DMS 273 (cell line): ENCODE results near the gene DOCK1.

Source experiments
- DNase-seq: peaks from one replicate; lab custom pipeline; 2025; ENCODE audit not compliant: unreplicated experiment; lab: John Stamatoyannopoulos, UW

DOCK1 gene

DNA sequence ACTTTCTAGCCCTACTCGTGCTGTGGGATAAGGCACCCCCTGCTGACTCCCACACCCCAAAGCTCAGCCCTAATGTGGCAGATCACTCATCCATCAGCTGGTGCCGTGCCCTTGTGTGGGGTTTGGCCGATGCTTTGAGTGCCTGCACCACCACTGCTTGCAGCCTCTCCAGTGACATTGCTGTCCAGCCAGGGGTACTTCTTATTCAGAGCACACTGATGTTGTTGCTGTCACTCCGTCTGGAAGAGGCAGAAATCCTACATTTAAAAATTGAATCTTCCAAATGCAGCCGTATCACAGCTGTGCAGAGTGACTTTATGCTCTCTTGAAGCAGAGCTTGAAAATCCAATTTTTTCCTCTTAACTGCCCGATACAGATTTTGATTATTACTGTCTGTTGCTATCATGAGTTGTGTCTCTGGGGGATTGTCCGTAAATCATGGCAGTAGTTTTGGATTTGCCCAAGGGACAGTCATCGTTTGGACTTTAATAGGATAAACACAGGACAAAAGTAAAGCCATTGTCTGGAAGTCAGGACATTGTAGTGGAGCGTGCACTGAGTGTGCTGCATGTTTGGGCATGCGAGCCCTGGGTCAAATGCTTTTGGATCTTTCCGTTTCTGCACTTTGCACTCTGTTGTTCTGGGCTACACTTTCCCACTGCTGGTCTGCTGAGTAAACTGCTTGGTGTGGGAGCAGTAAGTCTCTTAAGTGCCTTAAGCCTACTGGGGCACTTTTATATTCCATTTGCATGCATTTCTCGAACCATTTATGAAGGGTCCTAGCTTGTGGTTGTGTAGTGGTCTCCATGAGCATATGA lies 128.2 kb downstream of the DOCK1 start:
- no peak for DNase-seq

DNA sequence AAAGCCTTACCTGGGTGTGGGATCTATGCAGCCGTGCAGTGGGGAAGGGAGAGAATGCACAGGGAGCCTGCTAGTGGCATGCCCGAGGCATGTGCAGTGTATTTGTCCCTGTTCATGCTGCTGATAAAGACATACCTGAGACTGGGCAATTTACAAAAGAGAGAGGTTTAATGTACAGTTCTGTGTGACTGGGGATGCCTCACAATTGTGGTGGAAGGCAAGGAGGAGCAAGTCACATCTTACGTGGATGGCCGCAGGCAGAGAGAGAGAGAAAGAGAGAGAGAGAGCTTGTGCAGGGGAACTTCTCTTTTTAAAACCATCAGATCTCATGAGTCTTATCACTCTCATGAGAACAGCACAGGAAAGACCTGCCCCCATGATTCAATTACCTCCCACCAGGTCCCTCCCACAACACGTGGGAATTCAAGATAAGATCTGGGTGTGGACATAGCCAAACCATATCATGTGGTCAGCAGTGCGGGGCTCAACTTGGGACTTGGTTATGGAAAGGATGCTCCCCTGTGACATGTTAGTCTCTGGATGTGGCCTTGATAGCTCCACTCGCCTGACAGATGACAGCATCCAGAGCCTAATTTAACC lies 128.9 kb downstream of the DOCK1 start:
- no peak for DNase-seq

DNA sequence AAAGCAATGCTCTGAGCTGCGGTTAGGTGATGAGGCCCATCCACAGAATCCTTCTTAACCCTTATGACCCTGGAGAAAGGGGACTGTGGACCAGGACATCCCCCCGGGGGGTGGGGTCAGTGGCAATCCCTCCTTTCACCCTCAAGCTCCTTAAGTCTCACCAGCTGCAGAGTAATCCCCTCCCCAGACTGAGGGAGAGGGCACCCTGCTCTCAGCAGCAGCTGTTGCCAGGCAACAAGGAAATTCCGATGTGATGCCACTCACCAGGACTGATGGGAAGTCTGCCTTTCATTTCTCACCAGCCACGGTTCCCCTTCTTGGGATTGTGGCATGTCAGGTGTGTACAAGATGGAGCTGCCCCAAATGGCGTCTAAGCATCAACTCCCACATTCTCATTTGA lies 129.6 kb downstream of the DOCK1 start:
- no peak for DNase-seq

DNA sequence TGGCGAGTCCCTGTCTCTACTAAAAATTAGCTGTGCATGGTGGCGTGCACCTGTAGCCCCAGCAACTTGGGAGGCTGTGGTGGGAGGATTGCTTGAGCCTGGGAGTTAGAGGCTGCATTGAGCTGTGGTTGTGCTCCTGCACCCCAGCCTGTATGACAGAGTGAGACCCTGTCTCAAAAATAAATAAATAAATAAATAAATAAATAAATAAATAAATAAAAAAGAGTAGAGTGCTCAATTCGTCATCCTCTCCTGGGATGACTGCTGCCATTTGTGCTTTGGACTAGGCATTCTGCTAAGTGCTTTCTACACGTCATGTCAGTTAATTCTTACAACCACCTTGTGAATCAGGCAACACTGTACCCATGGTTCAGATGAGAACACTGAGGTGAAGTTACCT lies 130.6 kb downstream of the DOCK1 start:
- DNase-seq: no peak

DNA sequence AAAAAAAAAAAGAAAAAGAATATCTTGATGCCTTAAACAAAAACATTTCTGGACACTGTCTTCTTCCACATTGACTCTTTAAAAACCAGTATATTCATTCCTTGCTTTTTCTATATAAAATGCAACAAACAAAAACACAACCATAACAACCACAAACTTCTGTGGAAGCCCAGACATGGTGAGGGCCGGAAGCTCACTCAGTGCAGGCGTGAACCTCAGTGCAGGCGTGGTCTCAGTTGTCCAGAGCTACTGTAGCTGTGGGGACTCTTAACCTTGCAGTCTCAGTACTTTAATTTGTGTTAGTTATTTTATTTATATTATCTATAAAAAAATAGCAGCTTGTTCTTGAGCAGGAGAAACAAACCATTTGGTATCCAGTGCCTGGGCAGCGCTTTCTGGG lies 131.8 kb downstream of the DOCK1 start:
- no peak for DNase-seq

DNA sequence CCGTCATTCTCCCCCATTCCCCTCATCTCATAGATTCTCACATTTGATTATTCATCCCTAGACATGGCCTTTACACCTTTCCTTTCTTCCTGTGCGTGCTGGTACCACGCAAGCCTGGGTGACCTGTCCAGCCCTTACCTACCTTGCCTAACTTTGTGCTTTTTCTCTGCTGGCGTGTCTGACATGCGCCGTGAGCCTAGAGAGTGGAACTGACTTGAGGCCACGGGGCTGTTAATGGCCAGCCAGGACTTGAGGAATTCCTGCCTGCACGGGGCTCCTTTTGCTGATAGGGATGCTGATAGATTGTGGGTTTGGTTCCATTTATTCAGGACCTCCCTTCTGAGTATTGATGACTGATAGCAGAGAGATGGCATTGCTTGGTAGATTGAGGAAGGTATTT lies 134.2 kb downstream of the DOCK1 start:
- DNase-seq: no peak

DNA sequence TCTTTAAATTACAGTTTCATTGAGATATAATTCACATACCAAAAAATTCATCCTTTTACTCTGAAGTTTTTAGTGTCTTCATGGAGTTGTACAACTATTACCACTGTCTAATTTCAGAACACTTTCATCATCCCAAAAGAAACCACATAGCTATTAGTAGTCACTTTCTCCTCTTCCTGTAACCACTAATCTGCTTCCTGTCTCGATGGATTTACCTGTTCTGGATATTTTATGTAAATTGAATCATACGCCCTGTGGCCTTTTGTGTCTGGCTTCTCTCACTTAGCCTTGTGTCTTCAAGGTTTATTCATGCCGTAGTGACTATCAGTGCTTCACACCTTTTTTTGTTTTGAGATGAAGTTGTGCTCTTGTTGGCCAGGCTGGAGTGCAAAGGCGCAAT lies 135.5 kb downstream of the DOCK1 start:
- no peak for DNase-seq

DNA sequence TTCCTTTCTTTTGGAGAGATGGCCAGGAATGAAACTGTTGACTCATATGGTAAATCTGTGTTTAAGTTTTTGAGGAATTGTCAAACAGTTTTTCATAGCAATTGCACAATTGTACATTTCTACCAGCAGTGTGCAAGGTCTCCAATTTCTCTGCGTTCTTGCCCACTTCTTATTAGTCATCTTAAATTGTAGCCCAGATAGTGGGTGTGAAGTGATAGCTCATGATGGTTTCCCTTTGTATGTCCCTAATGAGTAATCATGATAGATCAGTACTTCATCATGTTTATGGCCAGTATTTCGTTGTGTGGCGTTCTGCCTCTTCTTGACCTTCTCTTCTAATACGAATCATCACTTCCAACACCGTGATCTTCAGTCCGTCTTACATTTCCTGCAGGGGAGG lies 136.3 kb downstream of the DOCK1 start:
- no peak for DNase-seq

DNA sequence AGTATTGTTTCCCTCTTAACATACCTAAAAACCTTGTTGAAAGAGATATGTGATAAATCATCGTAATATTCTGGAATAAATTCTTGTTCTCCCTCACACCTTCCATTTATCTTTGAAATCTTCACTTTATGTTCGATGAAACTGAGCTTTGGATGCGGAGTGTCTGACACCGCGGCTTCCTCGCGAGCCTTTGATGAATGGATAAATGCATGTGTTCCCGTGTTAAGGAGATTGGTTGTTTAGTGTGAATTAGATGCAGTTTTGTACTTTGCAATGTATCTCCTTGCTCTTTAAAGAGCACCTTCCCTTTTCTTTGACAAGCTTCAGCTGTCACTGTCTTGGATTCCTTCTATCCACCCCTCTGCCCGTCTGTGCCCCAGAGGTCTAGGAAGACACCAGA lies 138.1 kb downstream of the DOCK1 start:
- DNase-seq: no peak

DNA sequence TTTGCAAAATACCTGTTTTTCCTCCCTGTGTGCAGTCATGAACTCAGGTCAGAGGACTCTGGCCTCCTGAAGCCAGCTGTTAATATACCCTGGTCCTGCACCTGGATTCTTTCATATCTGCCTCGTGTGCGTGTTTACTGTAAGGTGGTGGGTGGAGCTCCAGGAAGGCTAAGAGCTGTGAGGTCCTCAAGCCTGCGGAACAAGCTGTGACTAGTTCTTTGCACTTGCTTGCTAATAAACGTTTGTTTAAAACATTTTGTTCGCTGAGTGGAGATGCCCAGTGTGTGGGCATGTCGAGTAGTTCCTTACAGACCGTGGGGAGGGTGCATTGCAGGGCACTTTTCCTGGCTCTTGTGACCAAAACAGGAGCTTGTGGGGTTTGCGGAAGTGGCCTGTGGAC lies 139.0 kb downstream of the DOCK1 start:
- DNase-seq: no peak

DNA sequence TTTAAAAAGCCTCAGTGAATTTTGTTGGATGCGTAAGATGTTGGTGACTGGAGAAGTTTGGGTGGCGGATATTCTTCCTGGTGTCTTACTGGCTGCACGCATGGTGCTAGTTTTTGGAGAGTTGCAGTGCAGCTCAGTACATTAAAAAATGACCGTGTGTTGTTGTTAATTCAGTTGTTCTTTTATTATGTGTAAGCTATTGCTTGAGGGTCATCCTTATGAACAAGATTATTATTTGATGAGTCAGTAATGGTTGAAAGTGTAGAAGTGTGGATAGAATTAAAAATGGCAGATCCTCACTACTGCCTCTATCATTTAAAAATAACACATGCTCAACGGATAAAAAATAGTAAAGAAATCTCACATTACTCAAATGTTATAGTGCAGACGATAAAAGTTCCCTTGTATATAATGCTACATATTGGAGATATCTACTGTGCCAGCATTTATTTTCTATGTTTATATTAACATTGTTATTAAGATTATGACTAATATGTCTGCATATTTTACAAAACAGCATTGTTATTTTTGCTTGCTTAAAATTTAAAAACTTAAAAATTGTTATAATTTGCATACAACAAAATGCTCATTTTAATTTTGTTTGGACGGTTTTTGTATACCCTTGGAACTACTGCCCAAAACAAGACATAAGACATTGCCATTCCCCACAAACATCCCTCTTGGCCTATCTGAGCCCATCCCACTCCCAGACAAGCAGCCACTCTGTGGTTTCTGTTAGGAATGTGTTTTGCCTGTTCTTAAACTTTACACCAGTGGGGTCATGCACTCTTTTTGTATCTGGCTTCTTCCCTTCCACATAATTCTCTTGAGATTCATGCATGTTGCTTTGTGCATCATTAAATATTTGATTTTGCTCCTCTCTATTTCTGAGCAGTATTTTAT lies 142.0 kb downstream of the DOCK1 start:
- no peak for DNase-seq

DNA sequence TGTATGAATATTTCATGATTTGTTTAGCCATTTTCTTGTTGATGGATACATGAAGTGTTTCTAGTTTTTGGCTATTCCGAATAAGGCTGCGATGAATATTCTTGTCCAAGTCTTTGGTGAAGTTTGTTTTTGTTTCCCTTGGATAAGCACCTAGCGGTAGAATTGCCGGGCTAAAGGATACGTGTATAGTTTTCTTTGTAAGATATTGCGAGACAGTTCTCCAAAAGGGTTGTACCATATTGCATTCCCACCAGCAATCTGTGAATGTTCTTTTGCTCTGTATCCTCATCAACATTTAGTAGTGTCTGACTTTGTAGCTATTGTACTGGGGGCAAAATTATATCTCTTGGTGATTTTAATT lies 142.6 kb downstream of the DOCK1 start:
- no peak for DNase-seq

DNA sequence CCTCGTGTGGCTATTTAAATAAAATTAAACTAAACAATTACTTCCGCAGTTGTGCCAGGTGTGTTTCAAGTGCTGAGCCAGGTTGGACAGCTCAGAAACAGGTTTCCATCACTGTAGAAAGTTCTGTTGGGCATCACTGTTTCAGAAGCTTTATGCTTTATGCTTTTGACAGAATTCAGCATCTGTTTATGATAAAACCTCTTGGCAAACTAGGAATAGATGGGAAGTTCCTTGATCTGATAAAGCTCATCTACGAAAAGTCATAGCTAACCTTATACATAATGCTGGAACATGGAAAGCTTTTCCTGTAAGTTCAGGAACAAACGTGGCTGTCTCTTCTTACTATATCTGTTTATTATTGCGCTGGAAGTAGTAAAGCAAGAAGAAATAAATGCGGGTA lies 143.4 kb downstream of the DOCK1 start:
- no peak for DNase-seq

DNA sequence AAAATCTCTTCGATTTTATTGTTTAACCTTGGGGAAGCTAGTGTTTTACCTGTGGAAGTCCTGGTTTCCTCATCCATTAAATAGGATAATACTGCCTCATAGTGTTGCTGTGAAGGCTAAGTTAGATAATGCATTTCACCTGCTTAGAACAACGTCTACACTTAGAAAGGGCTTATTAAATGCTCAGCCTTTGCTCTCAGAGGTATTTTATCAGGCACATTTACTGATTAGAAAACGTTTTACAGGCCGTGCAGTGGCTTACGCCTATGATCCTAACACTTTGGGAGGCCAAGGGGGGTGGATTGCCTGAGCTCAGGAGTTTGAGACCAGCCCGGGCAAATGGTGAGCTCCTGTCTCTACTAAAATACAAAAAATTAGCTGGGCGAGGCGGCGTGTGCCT lies 146.8 kb downstream of the DOCK1 start:
- DNase-seq: no peak

DNA sequence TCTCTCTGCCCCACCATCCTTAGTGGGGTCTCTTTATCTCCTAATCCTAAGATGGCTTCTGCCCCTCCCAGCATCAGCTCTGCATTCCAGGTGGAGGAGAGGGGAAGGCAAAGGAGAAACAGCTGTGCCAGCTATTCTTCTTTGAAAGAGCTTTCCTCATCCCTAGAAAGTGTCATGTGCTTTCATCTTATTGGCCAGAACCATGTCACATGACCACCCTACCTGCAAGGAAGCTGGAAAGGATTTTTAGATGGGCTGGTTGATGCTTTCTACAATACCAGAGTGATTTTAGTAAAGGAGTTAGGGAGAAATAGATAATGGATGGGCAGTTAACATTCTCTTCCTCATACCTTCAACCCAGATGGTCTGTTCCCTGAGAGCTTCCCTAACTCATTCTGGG lies 150.0 kb downstream of the DOCK1 start:
- no peak for DNase-seq

DNA sequence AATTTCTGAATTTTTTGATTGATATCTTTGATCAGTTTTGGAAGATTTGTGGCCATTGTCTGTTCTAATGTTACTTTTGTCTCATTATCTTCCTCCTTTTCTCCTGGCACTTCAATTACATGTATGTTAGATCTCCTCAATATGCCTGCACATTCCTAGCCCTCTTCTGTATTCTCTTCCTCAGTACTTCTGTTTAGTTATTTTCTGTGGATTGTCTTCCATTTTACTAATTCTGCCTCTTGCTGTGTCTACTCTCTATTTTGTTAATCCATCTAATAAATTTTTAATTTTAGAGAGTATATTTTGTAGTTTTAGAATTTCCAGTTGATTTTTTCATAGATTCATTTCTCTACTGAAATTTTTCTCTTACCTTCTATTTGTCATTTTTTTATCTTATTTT lies 154.1 kb downstream of the DOCK1 start:
- no peak for DNase-seq

DNA sequence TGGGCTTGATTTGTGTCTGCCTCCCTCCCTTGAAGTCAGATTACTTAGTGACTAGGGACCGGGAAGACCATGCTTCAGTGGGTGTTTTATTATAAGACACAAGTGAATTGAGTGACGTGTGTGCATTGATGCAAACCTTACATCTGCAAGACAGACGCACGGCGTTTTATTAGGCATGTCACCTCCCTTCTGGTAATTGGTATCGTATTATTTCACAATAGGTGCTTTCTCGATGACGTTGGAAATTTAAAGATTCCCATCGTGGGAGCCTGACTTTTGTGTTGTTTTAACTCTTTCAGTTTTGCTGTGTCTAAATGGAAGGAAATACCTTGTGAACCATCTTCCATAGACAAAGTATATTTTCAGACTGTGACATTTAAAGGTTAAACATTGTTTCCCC lies 158.5 kb downstream of the DOCK1 start:
- no peak for DNase-seq

DNA sequence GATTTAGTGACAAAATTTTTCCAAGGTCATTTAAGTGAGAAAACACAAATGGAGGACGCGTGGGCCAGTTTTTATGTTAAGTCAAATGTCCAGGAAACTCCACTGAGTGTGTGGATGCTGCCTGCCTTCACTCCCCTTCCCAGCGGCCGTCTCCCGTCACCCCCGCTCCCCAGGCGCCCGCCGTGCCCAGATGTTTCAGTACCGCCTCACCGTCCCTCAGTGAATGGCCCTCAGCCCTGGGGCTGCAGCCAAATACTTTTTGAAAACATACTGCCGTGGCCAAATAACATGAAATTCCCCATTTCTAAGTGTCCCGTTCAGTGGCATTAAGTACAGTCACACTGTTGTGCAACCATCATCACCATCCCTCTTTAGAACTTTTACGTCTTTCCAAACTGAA lies 159.2 kb downstream of the DOCK1 start:
- DNase-seq: no peak

DNA sequence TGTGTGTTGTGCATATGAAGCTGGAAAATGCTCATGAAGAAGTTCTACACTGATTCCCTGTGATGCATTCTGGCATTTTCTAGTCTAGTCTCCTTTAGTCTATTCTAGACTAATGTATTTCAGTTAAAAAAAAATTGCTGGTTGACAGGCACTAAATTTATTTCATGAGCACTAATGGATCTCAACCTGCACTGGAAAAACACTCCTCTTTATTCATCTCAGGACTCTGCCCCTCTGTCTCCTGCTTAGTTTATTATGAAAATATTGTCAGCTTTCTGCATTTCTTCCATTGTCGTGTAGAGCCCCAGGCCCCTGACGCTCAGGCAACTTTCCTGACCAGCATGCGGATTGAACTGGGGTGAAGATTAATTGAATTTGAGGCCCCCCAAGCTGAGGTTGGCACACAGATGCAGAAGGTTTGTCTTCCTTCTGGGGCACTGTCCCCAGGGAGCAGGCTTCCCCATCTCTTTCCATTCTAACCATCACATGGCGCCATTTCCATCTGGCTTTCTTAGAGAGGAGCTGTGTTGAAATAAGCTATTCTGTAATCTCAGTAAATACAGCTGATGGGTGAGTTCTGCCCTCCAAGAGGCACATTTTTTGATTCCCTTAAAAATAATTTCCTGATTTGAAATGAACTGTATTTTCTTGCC lies 162.4 kb downstream of the DOCK1 start:
- peak; percentile 8 for DNase-seq

DNA sequence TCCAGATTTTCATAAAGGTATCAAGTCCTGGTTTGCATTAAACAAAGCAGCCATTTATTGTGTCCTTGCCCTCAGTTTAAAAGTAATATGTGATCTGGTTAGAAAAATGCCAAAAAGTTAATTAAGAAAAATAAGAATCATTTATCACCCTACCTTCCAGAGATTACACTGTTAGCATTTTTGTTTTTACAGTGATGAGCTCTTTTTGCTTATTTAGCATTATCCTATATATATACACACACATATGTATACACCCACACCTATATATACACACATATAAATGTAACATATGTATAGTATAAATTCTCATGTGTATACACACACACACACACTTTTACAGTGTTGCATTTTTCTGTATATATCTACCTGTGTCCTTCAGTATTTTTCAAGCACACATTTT lies 163.3 kb downstream of the DOCK1 start:
- no peak for DNase-seq

DNA sequence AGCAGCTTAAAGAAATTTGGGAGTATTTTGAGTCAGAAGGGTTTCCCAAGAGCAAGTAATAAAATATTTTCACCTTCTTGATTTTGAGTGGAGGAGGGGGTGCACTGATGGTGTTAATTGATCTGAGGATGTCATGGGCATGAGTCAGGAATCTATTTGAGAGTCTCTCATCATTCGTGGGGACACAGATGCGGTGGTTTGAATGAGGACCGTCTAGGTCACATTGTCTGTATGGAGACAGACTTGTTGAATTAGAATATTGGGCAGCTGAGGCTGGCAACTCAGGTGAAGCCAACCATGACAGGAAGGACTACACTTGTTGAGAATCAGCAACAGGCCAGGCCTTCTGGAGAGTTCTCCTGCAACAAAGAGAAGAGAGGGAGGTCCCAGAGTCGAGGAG lies 164.2 kb downstream of the DOCK1 start:
- no peak for DNase-seq

DNA sequence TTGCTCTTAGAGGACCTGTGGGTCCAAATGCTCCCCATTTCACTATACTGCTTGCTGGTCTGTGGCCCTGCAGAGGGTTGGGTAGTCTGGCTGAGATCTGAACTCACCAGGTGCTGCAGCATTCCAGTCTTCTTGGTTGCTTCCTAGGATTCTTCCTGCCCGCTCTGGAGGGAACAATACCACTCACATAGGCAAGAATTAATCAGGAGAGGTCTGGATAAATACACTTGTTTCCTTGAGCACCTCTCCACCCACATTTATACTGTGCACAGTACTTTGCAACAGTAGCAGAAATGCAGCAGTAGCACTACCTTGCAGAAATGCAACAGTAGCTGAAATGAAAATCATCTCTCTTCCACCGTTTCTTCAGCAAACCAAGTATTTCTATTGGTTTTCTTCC lies 165.9 kb downstream of the DOCK1 start:
- DNase-seq: no peak
